OCI-LY1 (cell line): ENCODE data around the gene SYT14.

ENCODE experiments used
- EZH2 ChIP-seq: fragments of 200-600 bp; sonication (generic), shearing (Covaris generic); IDR thresholded peaks from 2 replicates; pipeline ENCODE4 v1.8.0; 2017; ENCODE audit warnings: borderline replicate concordance, mixed run types, mild to moderate bottlenecking, antibody characterized with exemption, low read length, moderate library complexity, mixed read lengths
- TF ChIP-seq, protein P1 (sequence below): fragments of 200-600 bp; sonication (generic), shearing (Covaris generic); IDR thresholded peaks from 2 replicates; pipeline ENCODE4 v1.5.1; 2017; ENCODE audit warnings: mild to moderate bottlenecking, antibody characterized with exemption, low read length, moderate library complexity, mixed read lengths

DNA sequence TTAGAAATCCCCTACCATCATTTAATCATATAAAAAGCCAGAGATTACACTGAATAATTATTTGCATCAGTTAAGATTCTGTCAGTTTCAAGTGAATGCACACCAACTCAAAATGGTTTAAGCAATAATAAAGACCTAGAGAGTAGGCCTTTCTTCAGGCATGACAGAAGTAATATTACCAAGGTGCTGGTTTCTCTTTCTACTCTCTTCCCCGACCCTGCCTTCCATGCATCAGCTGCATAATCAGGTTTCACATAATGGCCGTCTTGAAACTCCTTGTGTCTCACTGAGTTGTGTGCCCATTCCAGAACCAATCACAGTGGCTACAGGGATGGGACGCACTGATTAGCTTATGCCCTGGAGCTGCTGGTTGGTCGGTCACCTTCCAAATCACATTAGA is 191.1 kb downstream of the SYT14 start:
- TF ChIP-seq, protein P1, sequence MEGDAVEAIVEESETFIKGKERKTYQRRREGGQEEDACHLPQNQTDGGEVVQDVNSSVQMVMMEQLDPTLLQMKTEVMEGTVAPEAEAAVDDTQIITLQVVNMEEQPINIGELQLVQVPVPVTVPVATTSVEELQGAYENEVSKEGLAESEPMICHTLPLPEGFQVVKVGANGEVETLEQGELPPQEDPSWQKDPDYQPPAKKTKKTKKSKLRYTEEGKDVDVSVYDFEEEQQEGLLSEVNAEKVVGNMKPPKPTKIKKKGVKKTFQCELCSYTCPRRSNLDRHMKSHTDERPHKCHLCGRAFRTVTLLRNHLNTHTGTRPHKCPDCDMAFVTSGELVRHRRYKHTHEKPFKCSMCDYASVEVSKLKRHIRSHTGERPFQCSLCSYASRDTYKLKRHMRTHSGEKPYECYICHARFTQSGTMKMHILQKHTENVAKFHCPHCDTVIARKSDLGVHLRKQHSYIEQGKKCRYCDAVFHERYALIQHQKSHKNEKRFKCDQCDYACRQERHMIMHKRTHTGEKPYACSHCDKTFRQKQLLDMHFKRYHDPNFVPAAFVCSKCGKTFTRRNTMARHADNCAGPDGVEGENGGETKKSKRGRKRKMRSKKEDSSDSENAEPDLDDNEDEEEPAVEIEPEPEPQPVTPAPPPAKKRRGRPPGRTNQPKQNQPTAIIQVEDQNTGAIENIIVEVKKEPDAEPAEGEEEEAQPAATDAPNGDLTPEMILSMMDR = no peak
- no peak for TF ChIP-seq EZH2
